Measurements from ENCODE around the gene TRIO. TPM values are rescaled to one million over a fixed set of nuclear protein-coding genes. Genes with fewer than 3 reads are reported as not detected.

Gene TRIO
- total and polyA plus RNA-seq, 4 donors: 23.8 to 243 (median 110) TPM

DNA sequence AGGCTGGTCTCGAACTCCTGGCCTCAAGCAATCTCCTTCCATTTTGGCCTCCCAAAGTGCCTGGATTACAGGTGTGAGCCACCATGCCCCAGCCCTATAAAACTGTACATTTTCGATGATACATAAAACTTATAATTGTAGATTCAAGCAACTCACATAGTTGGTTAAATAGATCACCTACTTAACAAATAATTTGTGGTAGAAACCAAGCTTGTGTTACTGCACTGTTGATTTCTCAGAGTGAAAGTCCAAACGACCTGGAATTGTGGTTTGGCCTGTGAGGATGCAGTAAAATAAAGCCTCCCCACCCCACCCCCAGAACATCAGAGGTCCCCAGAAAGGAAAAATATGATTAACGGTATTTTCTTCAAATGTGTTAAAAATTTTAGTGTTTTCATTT lies 92.7 kb downstream of the TRIO start:
- Histone ChIP-seq H3K36me3 (ENCODE audit: control insufficient read depth in 4 of 4, insufficient read depth in 4 of 4, low read length in 4 of 4) (no peaks in the 10 kb centered on the region), H3K9me3 (ENCODE audit: control insufficient read depth in 4 of 4, insufficient read depth in 3 of 4, low read length in 3 of 4) (no peaks in the 10 kb centered on the region), H3K27ac (ENCODE audit: low read depth in 1 of 2, low read length in 1 of 2) (no peak overlapping the region), H3K27me3 (ENCODE audit: control insufficient read depth in 3 of 3, insufficient read depth in 3 of 3, low read length in 2 of 3) (no peaks in the 10 kb centered on the region), H3K9ac (ENCODE audit: insufficient read depth in 1 of 2, low read length in 2 of 2) (no peak overlapping the region), H3K4me1 (ENCODE audit: control insufficient read depth in 5 of 5, insufficient read depth in 5 of 5, low read length in 5 of 5) (peaks cover 0 to 17% (median 6%) of the 10 kb centered on the region in 5 donors), H3K4me3 (no peak overlapping the region)
- 79 to 83% methylated on average over 4 of the region's 4 CpGs for WGBS, 2 donors
- DNase-seq (no peak), ATAC-seq (ENCODE audit: insufficient read depth, low FRiP score) (no peak)
- no peak for TF ChIP-seq CTCF (IDR thresholded peaks at IDR 0.05; ENCODE audit: control extremely low read depth, extremely low read depth)

DNA sequence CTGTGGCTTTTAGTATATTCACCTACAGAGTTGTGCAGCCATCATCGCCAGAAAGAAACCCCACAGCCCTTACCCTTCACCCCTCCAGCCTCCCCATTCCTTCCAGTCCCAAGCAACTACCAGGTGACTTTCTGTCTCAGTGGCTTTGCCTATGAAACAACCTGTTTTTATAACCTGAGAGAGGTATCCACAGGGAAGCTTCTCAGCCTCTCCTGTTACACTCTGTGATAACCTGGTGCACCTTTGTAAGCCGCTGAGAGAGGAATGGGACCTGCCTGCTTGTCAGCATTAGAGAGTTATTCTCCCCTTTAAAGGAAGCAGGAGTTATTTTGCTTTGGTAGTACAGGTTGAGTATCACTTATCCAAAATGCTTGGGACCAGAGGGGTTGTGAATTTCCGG lies 93.6 kb downstream of the TRIO start:
- H3K4me3 ChIP-seq: no peak overlapping the region
- peaks cover 0 to 15% (median 6%) of the 10 kb centered on the region in 5 donors for H3K4me1 ChIP-seq (ENCODE audit: control insufficient read depth in 5 of 5, insufficient read depth in 5 of 5, low read length in 5 of 5)
- ATAC-seq (ENCODE audit: insufficient read depth, low FRiP score) (no peak), DNase-seq (no peak)
- WGBS, 2 donors: 85 to 91% methylated on average over 3 of the region's 3 CpGs
- no peaks in the 10 kb centered on the region for H3K9me3 ChIP-seq (ENCODE audit: control insufficient read depth in 4 of 4, insufficient read depth in 3 of 4, low read length in 3 of 4)
- TF ChIP-seq CTCF (IDR thresholded peaks at IDR 0.05; ENCODE audit: control extremely low read depth, extremely low read depth): no peak
- H3K9ac ChIP-seq (ENCODE audit: insufficient read depth in 1 of 2, low read length in 2 of 2): no peak overlapping the region
- H3K27ac ChIP-seq (ENCODE audit: low read depth in 1 of 2, low read length in 1 of 2): no peak overlapping the region
- H3K27me3 ChIP-seq (ENCODE audit: control insufficient read depth in 3 of 3, insufficient read depth in 3 of 3, low read length in 2 of 3): no peaks in the 10 kb centered on the region
- no peaks in the 10 kb centered on the region for H3K36me3 ChIP-seq (ENCODE audit: control insufficient read depth in 4 of 4, insufficient read depth in 4 of 4, low read length in 4 of 4)

DNA sequence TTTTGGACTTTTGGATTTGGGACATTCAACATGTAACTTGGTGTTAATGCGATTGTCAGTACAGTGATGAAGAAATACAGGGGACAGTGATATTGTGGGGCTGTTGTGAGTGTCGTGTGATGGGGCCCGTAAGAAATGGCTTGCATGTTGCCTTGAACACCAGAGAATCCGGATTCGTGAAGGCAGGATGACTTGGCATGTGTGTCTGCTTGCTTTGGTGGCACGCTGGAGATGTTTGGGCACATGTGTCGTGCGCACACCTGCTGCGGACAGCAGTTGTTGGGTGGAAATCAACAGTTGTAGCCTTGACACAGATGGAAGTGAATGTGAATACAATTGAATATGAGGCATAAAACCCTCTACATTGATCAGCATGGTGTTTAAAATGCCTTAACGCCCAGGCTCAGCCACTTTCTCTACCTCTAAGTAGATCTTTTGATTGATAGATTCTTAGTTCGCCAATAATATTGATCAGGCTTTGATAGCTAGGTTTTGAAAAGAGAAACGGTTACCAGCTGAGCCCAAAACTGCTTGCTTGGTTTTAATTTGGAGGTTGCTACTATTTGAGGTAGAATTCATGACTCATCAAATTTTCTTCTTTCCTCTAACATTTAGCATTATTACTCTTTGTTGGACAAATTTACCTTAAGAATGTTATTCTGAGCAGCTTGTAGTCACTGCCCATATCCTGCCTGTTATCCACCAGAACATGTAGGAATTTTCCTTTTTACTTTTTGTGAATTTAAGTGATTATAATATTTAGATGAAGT lies 94.4 kb downstream of the TRIO start:
- DNase-seq: no peak
- Histone ChIP-seq H3K9ac (ENCODE audit: insufficient read depth in 1 of 2, low read length in 2 of 2) (no peak overlapping the region), H3K9me3 (ENCODE audit: control insufficient read depth in 4 of 4, insufficient read depth in 3 of 4, low read length in 3 of 4) (no peaks in the 10 kb centered on the region), H3K27me3 (ENCODE audit: control insufficient read depth in 3 of 3, insufficient read depth in 3 of 3, low read length in 2 of 3) (no peaks in the 10 kb centered on the region), H3K4me1 (ENCODE audit: control insufficient read depth in 5 of 5, insufficient read depth in 5 of 5, low read length in 5 of 5) (peaks cover 0 to 17% (median 7%) of the 10 kb centered on the region in 5 donors), H3K27ac (ENCODE audit: low read depth in 1 of 2, low read length in 1 of 2) (no peak overlapping the region), H3K4me3 (no peak overlapping the region), H3K36me3 (ENCODE audit: control insufficient read depth in 4 of 4, insufficient read depth in 4 of 4, low read length in 4 of 4) (no peaks in the 10 kb centered on the region)
- WGBS, 2 donors: 85 to 88% methylated on average over 12 of the region's 12 CpGs
- no peak for TF ChIP-seq CTCF (IDR thresholded peaks at IDR 0.05; ENCODE audit: control extremely low read depth, extremely low read depth)
- no peak for ATAC-seq (ENCODE audit: insufficient read depth, low FRiP score)

All from lung (tissue), 12 donors.